SH-SY5Y (cell line): ENCODE data around the gene PIK3R3.

Experiments used
- GATA2 ChIP-seq: IDR thresholded peaks from 2 replicates; pipeline ENCODE4 v1.6.1; 2011; ENCODE audit warnings: mild to moderate bottlenecking, low read depth, low read length
- GATA3 ChIP-seq: IDR thresholded peaks from 2 replicates; pipeline ENCODE4 v1.6.1; 2011; ENCODE audit warnings: low read depth, mild to moderate bottlenecking, low read length, moderate library complexity

PIK3R3 gene

DNA sequence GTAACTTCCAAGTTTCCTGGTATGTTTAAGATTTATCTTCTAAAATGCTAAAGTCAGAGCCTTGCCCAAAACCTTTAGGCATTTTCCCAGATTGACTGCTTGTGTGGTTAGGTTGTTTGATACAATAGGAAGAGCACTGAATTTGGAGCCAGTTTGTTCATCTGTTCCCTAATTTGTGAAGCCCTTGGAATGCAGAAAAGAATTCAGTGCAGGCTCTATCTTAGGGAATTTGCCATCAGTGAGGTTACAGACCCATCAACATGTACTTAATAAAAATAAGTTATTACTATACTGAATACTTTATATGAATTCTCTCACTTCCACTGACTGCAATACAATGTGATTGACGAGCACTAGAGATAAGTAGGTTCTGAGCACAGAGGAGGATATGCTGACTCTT lies 120.2 kb downstream of the PIK3R3 start:
- TF ChIP-seq GATA3: no peak
- TF ChIP-seq GATA2: no peak

DNA sequence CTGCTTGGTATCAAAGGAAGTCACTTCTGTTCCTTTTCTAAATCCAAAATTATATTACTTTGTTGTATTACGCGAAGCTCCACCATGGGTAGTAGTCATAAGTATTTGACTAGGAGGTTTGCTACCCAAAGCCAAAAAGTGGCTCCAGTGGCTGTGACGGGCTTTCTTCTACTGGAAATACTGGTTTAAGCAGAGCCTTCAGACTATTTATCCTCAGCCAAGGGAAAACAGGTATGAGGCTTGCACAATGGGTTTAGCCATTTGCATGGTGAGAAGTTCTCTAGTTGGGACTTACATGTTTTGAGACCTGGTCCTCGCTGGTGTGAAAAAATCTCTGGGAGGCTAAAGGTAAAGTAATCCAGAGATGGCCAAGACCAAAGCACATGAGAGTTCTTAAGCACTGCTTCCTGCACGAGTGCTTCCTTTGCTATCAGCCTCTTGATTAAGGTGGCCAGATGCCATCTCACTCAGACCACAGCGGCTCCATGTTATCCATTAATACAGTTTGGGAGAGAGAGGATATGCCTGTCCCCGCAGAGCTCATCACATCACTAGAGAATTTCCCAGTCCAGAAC lies 121.2 kb downstream of the PIK3R3 start:
- TF ChIP-seq GATA2 (no peak), GATA3 (no peak)

DNA sequence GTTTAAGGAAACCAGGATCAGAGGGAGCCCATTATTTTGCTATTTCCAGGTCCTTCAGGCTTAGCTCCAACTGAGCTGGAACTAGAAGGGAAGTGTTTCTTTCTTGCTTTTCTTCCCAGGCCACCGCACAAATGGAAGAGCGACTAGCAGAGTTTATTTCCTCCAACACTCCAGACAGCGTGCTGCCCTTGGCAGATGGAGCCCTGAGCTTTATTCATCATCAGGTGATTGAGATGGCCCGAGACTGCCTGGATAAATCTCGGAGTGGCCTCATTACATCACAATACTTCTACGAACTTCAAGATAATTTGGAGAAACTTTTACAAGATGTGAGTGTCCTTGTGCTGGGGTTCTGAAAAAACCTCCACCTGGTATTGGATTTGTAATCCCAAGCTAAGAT lies 121.8 kb downstream of the PIK3R3 start:
- TF ChIP-seq GATA3: no peak
- no peak for TF ChIP-seq GATA2

DNA sequence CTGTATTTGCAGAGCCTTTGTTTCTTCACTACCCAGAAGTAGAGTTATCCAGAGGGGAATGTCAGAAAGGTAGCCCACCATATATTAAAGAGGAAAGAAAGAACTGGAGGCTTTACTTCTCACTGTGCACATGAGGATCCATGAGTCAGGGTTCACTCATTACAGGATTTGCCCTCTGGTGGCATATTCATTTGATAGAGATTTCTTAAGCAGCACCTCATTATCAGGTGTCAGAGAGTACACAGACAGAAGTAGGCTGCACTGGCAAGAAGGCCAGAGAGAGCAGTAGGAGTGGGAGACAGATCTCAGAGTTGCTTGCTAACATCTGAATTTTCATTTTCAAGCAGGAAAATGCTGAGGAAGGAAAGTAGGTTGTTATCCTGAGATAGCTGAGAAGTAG lies 123.8 kb downstream of the PIK3R3 start:
- no peak for TF ChIP-seq GATA2
- no peak for TF ChIP-seq GATA3

DNA sequence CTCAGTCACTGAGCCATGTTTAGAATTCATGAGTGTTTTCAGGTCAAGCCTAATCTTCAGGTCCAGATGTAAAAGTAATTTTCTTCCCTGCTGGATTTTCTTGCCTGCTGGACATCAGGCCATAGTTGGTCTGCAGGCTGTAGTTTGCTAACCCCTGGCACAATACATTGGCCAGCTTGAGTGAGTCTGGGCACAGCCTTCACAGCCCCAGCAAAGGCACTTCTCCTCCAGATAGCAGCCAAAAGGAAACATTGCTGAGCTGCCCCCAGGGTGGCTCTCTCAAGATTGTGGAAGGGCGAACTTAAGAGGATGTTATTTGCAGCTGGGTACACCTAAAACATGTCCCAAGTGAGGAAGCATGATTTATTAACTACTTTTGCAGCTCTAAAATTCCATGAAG lies 126.8 kb downstream of the PIK3R3 start:
- TF ChIP-seq GATA2: no peak
- no peak for TF ChIP-seq GATA3

DNA sequence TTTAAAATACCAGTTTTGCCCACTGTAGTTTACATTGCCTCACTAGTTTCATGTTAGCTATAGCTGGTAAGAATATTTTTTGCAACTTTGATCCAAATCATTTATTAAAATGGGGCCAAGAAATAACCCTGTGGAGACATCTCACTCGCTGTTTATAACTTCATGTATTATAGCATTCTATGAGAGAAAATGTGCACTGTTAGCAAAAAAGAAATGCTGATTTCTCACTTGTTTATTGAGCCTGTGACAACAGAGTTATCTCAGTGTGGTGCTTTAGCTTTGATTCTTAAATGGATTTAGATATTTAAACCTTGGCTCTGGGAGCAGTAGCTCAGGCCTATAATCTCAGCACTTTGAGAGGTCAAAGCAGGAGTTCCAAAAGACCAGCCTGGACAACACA lies 127.9 kb downstream of the PIK3R3 start:
- TF ChIP-seq GATA3 (no peak), GATA2 (no peak)

DNA sequence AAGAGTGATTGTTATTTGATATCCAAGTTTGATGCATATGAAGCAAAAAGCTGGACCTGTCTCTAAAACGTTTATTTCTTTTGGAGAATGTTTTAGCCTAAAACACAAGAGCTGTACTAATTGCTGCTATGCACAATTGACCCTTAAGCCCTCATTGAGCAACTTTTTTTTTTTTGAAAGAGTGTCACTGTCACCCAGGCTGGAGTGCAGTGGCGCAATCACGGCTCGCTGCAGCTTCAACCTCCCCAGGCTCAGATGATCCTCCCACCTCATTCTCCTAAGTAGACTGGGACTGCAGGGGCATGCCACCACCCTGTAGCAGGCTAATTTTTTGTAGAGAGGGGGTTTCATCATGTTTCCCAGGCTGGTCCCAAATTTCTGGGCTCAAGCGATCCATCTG lies 129.1 kb downstream of the PIK3R3 start:
- TF ChIP-seq GATA2 (no peak), GATA3 (no peak)

DNA sequence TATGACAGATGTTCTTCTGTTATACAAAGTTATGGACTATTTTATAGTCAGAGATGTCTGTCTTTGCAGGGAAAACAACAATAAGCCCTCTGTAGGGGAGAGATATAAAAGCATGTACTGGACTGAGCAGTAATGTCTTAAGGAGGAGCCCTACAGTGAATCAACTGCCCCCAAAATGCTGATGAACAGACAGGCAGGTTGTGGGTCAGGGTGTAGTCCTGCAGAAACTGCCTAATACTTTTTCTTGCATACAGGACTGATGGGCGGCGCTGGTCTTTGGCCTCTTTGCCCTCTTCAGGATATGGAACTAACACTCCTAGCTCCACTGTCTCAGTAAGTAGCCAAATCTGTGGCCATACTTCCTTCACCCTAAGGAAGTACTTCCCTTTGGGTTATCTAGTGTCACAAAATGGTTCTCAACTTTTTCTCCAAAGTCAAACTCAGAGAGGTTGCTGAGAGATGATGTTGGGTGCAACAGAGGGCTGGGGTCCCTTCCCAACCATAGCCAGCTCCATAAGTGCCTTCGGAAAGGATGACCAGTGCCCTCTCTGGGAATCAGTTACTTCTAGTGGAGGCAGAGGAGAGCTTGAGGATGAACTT lies 129.8 kb downstream of the PIK3R3 start:
- TF ChIP-seq GATA3: no peak
- no peak for TF ChIP-seq GATA2

DNA sequence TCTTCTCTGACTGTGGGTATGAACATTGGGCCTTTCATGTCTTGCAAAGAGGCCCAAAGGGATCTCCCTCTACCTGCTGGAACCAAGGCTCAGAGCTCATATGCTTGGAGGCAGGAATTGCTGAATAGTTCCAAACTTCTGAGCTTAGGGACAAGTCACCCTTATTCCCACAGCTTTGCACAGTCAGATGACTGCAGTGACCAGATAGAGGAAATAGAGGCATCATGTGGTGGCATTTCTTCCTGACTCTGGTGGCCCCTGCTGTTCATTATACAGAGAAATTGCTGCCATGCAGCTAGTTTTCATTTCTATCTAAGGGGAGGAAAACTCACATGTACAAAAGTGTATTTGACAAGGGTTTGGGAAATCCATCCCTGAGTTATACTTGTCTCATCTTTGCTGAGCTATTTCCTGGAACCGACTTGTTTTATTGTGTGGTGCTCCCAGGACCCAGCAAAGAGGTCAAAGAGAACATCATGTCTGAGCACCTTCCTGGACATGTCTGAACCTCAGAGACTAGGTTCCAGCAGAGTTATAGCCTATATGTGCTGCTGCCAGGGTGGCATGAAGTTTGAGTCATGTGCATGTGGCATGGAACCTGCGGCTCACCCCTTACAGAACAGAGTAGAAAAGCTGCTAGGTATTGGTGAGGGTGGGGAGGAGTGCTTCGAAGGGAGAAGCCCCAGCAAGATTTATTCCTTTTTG lies 131.2 kb downstream of the PIK3R3 start:
- TF ChIP-seq GATA3 (no peak), GATA2 (no peak)

DNA sequence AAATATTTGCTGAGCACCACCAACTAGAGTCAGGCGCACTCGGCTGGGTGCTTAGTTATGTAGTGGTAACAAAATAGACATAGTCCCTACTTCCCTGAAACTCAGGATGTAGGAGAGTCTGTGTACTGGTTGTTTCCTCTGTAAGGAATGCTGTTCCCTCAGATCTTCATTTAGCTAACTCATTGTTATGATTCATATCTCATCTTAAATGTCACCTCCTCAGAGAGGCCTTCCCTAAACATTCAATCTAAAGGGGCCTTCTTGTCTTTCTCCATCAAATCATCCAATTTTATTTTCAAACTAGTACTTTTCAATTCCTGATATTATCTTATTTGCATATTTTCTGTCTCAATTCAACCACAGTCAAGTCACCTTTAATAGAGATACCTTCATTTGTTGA lies 132.9 kb downstream of the PIK3R3 start:
- TF ChIP-seq GATA2: no peak
- TF ChIP-seq GATA3: no peak

DNA sequence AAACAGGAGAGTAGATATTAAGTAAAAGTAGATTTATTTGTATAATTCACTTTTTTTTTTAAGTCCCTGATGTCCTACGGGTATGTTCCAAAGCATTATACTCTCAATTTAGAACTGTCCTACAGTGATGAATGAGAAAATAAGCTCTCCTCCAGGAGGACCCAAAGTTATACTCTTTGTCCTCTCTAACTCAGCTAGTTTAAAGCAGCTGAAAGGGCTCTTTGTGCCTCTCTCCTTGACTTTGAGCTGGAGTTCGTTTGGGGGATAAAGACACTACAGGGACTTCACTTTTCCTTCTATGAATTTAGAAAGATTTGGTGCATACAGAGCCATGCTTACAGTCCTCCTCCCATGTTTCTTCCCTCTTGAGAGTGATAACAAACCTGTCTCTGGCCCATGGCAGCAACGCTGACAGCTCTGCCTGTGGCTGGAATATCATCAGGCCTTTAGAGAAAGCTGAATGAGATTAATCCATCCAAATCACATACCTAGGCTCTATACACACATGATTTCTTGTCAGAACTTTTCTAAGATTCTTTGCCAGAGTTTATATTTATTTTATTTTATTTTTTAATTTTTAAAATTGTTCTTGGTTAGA lies 134.3 kb downstream of the PIK3R3 start:
- TF ChIP-seq GATA3: no peak
- TF ChIP-seq GATA2: no peak

DNA sequence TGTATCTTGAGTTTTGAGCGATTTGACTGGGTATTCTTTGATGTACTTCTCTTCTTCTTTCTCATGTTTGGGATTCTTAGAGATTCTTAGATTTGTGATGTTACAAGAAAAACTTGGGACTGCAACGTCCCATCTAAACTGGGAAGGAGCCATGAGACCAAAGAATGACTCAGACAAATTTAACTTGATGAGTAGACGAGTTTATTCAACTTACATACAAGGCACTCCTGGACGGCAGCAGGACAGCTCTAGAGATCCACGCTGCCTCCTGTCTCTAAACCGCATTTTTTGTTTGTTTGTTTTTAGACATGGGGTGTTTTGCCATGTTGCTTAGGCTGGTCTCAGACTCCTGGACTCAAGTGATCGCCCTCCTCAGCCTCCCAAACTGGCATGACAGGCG lies 137.1 kb downstream of the PIK3R3 start:
- no peak for TF ChIP-seq GATA2
- TF ChIP-seq GATA3: no peak

DNA sequence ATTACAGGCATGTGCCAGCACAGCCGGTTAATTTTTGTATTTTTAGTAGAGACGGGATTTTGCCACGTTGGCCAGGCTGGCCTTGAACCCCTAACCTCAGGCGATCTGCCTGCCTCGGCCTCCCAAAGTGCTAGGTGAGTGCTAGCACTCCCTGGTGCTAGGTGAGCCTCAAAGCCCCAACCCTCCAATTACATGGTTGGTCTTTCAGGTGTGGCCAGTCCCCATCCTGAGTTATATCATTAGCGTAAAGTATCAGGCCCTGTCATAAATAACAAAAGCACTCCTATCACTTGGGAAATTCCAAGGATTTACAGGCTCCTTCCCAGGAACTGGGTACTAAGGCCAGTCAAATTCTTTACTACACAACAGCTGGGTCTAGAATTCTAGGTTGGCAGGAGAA lies 138.0 kb downstream of the PIK3R3 start:
- no peak for TF ChIP-seq GATA3
